HEK293T (cell line): Measurements from ENCODE around the gene MAEL.

Experiments used
- BHLHE40 ChIP-seq: fragments of 450-650 bp; IDR thresholded peaks from 2 replicates; pipeline ENCODE4 v1.6.1; 2016; ENCODE audit warnings: mild to moderate bottlenecking, moderate library complexity, borderline replicate concordance
- FOXA1 ChIP-seq: fragments of 450-650 bp; IDR thresholded peaks from 2 replicates; pipeline ENCODE4 v1.6.1; 2016; ENCODE audit warnings: mild to moderate bottlenecking
- FOXK2 ChIP-seq: fragments of 450-650 bp; IDR thresholded peaks from 2 replicates; pipeline ENCODE4 v1.6.1; 2016; ENCODE audit warnings: mild to moderate bottlenecking
- L3MBTL2 ChIP-seq: fragments of 450-650 bp; conservative IDR thresholded peaks from 2 replicates; pipeline ENCODE4 v1.6.1; 2016; ENCODE audit warnings: mild to moderate bottlenecking
- SUZ12 ChIP-seq: fragments of 450-650 bp; IDR thresholded peaks from 2 replicates; pipeline ENCODE4 v1.6.1; 2016; ENCODE audit warnings: mild to moderate bottlenecking

GRCh38 chr1:167000546-167000945 is 11.5 kb downstream of the MAEL start:
- no peak for TF ChIP-seq FOXK2
- TF ChIP-seq BHLHE40 = no peak
- TF ChIP-seq FOXA1 = no peak
- no peak for TF ChIP-seq L3MBTL2
- no peak for TF ChIP-seq SUZ12
